Stimulated activated CD4-positive, alpha-beta T cell treated with anti-CD3 and anti-CD28 coated beads, Interleukin-12 subunit alpha, Interleukin-12 subunit beta, amount 100 ng/mL, for 4 hours (primary cell): ENCODE measurements around the gene SMYD3.
"Not testable (repeated sequence)": the region's sequence is repeated elsewhere in the genome, so short reads cannot be mapped to it uniquely, and the experiment has no call there.

Experiments
- DNase-seq: peaks from one replicate; pipeline ENCODE4 v3.0.0-alpha.2; 2020

Gene SMYD3

DNA sequence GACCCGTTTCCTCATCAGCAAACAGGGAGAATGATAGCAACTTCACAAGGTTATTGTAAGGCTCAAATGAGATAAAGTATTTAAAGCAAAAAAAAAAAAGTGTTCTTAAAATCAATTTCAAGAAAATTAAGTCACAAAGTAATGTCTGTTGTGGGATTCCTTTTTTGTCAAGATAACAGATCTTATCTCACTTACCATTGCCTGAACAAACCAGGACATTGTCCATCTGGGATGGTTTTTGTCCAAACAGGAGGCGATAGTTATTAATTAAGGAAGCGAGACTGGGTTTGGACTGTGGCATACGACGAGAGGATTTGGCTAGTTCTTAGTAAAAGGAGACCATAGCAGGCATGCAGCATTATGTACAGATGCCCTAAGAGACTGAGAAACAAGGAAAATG is 458.4 kb downstream of the SMYD3 start:
- no peak for DNase-seq

DNA sequence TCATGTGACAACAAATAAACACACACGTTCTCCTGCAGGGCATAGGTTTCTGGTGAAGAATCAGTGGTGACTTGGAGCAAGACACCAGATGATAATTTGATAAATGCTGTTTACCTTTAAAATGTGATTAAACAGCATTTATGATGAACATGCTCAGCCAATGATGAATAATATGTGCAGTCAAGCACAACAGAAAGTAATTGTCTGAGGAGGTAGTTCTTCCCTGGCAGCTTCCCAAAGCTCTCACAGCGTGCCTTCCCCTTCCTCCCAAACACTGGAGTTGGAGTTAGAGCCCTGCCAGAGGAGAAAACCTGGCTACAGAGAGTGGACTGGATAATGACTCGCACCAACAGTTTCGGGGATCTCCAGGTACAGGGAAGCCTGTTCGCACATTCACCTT is 463.5 kb downstream of the SMYD3 start:
- no peak for DNase-seq

- no peak for DNase-seq
These were observed 465.7 kb downstream of the SMYD3 start for GRCh38 chr1:246041360-246041759.

- DNase-seq: no peak
These were observed 466.7 kb downstream of the SMYD3 start for GRCh38 chr1:246040200-246040890.

DNA sequence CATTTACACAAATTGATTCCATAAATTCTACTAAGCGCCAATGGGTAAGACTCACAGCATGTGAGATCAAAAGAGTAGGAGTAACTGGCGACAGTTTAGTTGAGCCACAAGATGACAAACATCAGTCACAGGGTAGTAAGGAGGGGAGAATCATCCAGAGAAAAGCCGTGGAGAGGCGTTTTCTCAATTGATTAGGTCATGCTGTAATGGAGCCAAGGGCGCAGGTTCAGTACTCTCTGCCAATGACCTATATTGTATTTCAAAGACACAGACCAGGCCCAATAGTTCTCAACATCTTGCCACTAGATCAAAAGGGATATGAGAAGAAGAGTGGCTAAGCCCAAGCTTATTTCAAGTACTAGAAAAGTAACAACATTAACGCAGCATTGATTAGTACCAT is 467.5 kb downstream of the SMYD3 start:
- no peak for DNase-seq

DNA sequence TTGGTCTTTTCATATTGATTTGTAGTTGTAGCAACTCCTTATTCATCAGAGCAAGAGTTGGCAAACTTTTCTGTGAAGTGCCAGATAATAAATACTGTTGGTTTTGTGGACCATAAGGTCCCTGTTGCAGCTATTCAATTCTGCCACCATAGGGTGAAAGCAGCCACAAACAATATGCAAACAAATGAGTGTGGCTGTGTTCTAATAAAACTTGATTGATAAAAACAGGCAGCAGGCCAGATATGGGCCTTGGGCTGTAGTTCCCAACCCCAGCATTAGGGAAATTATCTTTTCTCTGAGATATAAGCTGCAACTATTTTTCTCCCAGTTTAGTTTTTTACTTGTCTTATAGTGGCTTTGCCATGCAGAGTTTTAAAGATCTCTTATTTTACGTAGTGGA is 469.2 kb downstream of the SMYD3 start:
- no peak for DNase-seq

- no peak for DNase-seq
These were observed 470.9 kb downstream of the SMYD3 start for GRCh38 chr1:246036175-246036574.

- DNase-seq: no peak
These were observed 472.0 kb downstream of the SMYD3 start for GRCh38 chr1:246035060-246035541.

- DNase-seq: no peak
These were observed 472.4 kb downstream of the SMYD3 start for GRCh38 chr1:246034630-246035029.

DNA sequence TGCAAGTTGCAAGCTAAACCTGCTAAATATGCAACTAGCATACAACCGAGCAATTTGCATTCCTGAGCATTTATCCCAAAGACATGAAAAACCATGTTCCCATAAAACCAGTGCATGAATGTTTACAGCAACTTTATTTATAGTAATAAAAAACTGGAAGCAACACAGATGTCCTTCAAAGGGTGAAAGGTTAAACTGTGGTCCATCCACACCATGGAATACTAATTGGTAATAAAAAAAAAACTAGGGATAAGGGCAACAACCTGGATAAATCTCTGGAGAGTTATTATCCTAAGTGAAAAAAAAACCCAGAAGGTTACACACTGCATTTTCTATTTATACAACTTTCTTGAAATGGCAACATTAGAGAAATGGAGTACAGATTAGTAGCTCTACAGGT is 474.1 kb downstream of the SMYD3 start:
- no peak for DNase-seq

DNA sequence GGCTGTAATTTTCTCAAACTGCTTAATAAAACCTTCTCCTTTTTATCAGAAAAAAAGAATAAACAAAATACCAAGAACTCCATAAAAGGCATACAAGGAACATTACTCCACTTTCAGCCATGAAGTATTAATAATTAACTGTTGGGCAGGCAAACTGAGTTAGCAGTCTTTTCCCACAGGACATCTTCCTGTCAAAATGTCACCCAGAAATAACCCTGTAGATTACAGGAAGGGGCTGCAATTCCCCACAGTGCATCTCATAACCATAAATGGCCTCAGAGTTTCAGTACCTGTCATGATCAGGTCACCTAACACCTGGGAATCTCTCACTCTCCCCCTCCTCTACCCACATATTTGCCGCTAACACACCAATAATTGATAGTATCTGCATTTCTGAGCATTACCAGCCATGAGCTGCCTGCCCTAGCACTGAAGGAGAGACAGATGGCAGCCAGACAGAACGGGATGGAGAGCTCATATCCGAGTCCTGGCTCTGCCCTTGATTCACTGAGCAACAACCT is 475.0 kb downstream of the SMYD3 start:
- no peak for DNase-seq

GRCh38 chr1:246029616-246030015 is 477.5 kb downstream of the SMYD3 start:
- DNase-seq: no peak

GRCh38 chr1:246024118-246024517 is 483.0 kb downstream of the SMYD3 start:
- DNase-seq: not testable (repeated sequence)

- no peak for DNase-seq
These were observed 486.7 kb downstream of the SMYD3 start for GRCh38 chr1:246020211-246020954.

GRCh38 chr1:246018146-246018545 is 488.9 kb downstream of the SMYD3 start:
- DNase-seq: no peak

- no peak for DNase-seq
These were observed 494.7 kb downstream of the SMYD3 start for GRCh38 chr1:246012341-246012740.

- no peak for DNase-seq
These were observed 496.7 kb downstream of the SMYD3 start for GRCh38 chr1:246010386-246010785.

DNA sequence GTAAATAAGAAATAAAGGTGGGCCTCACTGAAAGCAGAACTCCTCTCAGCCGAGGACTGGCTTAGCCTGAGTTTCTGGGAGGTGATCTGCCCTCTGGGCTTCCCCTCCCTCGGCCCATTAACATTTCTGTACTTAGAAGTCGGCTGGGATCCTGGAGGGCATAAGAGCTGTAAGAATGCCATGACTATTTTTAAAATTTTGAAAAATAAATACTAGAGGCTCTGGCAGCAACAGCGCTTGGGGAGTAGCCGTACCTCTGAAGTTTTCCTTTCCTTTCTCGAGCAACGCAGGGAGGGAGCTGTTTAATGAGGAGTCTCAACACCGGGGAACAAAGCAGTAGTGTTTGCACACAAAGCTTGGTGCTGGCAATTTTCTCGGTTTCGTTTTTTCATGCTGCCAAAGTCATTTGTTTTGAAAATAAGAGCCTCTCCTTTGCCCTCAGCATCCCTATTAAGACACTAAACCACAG is 498.7 kb downstream of the SMYD3 start:
- DNase-seq: no peak

DNA sequence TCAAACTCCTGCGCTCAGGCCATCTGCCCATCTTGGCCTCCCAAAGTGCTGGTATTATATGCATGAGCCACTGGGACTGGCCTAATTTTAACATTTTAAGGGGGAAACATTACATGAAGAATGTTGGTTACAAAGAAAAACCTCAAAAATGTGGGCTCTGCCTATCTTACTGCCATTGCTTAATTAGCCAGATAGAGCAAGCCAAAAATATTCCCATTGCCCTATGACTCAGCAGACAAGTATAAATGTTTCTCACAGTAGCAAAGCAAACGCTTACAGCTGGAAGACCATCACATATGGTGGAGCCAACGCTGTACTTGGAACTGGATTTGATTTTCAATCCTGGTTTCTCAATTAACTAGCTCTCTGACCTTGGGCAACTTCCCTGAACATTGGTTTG is 502.0 kb downstream of the SMYD3 start:
- DNase-seq: no peak

GRCh38 chr1:246004301-246004700 is 502.8 kb downstream of the SMYD3 start:
- DNase-seq: no peak

DNA sequence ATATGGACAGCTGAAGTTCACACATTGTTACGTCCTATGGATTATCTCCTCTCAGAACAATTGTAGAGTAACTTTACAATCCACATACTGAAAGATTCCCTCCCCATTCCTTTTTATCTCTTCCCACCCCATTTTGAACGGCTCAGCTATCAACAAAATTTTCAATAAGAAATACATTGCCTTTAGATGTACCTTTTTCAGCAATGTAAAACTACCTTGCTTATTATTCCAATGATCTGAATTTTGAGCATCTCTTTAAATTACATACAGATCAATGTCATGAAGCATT is 503.7 kb downstream of the SMYD3 start:
- no peak for DNase-seq

DNA sequence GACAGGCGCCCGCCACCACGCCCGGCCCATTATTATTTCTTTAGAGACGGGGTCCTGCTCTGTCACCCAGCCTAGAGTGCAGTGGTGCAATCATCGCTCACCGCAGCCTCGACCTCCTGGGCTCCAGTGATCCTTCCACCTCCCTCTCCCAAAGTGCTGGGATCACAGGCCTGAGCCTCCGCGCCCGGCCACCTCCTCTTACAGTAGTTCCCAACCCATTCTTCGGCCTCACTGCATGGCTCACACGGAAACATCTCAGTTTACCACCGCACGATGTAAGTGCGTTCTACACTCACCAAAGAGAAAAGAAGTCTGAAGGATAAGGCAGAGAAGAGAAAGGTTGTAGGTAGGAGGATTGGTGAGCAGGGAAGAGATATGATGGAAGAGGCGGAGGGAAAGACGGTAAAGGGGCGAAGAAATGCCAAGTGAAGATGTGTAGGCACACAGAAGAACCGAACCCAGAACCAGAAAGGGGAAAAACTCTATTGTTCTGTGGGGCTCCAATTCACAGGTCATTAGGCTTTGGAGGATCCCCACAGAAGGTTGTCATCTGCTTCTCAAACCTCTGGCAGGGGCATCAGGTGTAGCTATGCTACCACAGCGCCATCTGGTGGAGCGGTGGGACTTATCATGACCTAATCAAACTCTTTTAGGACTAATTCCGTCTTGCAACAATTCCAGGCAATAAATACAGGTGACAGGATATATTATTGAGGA is 504.2 kb downstream of the SMYD3 start:
- DNase-seq: peak; percentile 87

GRCh38 chr1:246001837-246002230 is 505.2 kb downstream of the SMYD3 start:
- no peak for DNase-seq
